Left ventricle myocardium superior (tissue), 1 donor: ENCODE measurements around the gene MAP6. TPM values are rescaled to one million over a fixed set of nuclear protein-coding genes. Genes with fewer than 3 reads are reported as not detected.

Experiments
- ATAC-seq: fragments of 200-7000 bp; cut with Tn5 transposase; one replicate; pipeline ENCODE4 v1.9.1; 2020; ENCODE audit warnings: mild to moderate bottlenecking, moderate library complexity
- DNase-seq: peaks from one replicate; pipeline ENCODE4 v3.0.0-alpha.2; 2020
- intact Hi-C: fragments of 100-400 bp; cut with micrococcal nuclease; formaldehyde crosslinking; loops from one replicate; pipeline ENCODE4 v1.11.0; 2022
- total RNA-seq: library from RNA; stranded (reverse); fragmentation: NEBNext Ultra II Directional; extraction: Animal tissue kit (Norgen Biotek cat#: 25700); gene quantifications from one replicate; pipeline ENCODE4 v1.2.1, GENCODE V29; 2021
- donor health status: DM: no; HTN: yes; CAD: no; lungs with severe emphysema.

The MAP6 gene
- total RNA-seq, 1 donor from 2014 or later = 5.4 TPM

- DNase-seq = no peak
- intact Hi-C loops = loop anchor here (2.0 kb wide), 1 partner anchor 37 kb away; no protein-coding TSS in a partner anchor
- no peak for ATAC-seq
Measured at GRCh38 chr11:75579841-75580240, 89.0 kb downstream of the MAP6 start.

GRCh38 chr11:75578977-75579376 is 89.9 kb downstream of the MAP6 start:
- intact Hi-C loops = no loop called here

GRCh38 chr11:75577207-75577606 is 91.6 kb downstream of the MAP6 start:
- ATAC-seq (peak; percentile 11), DNase-seq (peak; percentile 77)
- intact Hi-C loops = no loop called here

More at GRCh38 chr11:75578977-75579376, 89.9 kb downstream of the MAP6 start:
- ATAC-seq (no peak), DNase-seq (no peak)

GRCh38 chr11:75576499-75576918 is 92.3 kb downstream of the MAP6 start:
- ATAC-seq = peak; percentile 24
- peak; percentile 56 for DNase-seq
- intact Hi-C loops = no loop called here

- DNase-seq (no peak), ATAC-seq (no peak)
- intact Hi-C loops = no loop called here
Measured at GRCh38 chr11:75576017-75576416, 92.8 kb downstream of the MAP6 start.

- DNase-seq = no peak
- no peak for ATAC-seq
- intact Hi-C loops = no loop called here
Measured at GRCh38 chr11:75574698-75575602, 93.9 kb downstream of the MAP6 start.

GRCh38 chr11:75572744-75573143 is 96.1 kb downstream of the MAP6 start:
- intact Hi-C loops = no loop called here
- DNase-seq = peak; percentile 68
- ATAC-seq = peak; percentile 63

GRCh38 chr11:75571625-75572024 is 97.2 kb downstream of the MAP6 start:
- ATAC-seq = no peak
- intact Hi-C loops = no loop called here
- DNase-seq = no peak

- DNase-seq (no peak), ATAC-seq (no peak)
- intact Hi-C loops = no loop called here
Measured at GRCh38 chr11:75570559-75571139, 98.2 kb downstream of the MAP6 start.

GRCh38 chr11:75568616-75569219 is 100.1 kb downstream of the MAP6 start:
- DNase-seq = no peak
- intact Hi-C loops = no loop called here

GRCh38 chr11:75567971-75568370 is 100.9 kb downstream of the MAP6 start:
- DNase-seq (no peak), ATAC-seq (no peak)
- intact Hi-C loops = no loop called here

More at GRCh38 chr11:75568616-75569219, 100.1 kb downstream of the MAP6 start:
- no peak for ATAC-seq

GRCh38 chr11:75566763-75567279 is 102.0 kb downstream of the MAP6 start:
- intact Hi-C loops = no loop called here
- ATAC-seq (no peak), DNase-seq (no peak)

GRCh38 chr11:75565916-75566762 is 102.7 kb downstream of the MAP6 start:
- intact Hi-C loops = no loop called here
- ATAC-seq (no peak), DNase-seq (no peak)

- peak; percentile 27 for ATAC-seq
- peak; percentile 76 for DNase-seq
- intact Hi-C loops = no loop called here
Measured at GRCh38 chr11:75565221-75565814, 103.5 kb downstream of the MAP6 start.

GRCh38 chr11:75563978-75564552 is 104.8 kb downstream of the MAP6 start:
- peak; percentile 8 for ATAC-seq
- intact Hi-C loops = no loop called here
- DNase-seq = peak; percentile 67

GRCh38 chr11:75563501-75563977 is 105.3 kb downstream of the MAP6 start:
- DNase-seq = no peak
- ATAC-seq = no peak
- intact Hi-C loops = no loop called here

- ATAC-seq (peak; percentile 5), DNase-seq (peak; percentile 62)
- intact Hi-C loops = no loop called here
Measured at GRCh38 chr11:75562836-75563484, 105.9 kb downstream of the MAP6 start.
